LNCaP clone FGC (cell line): ENCODE data around the gene TESPA1.
A peak's percentile ranks its signal among the peaks of the same experiment; 100 is the strongest.

Experiments used
- DNase-seq: peaks from one replicate; pipeline ENCODE4 v3.0.0-alpha.2; 2011; ENCODE audit warnings: low read depth
- H3K4me3 ChIP-seq: 2 replicates; pipeline ENCODE4 v1.5.1; 2011; ENCODE audit warnings: mild to moderate bottlenecking, low read depth, low read length, control low read depth
- TF ChIP-seq, protein P1 (sequence below): IDR thresholded peaks from 2 replicates; pipeline ENCODE4 v1.5.1; 2012; ENCODE audit warnings: mild to moderate bottlenecking; ENCODE audit not compliant: control insufficient read depth, insufficient read depth; ENCODE audit errors: extremely low read depth

TESPA1 gene

DNA sequence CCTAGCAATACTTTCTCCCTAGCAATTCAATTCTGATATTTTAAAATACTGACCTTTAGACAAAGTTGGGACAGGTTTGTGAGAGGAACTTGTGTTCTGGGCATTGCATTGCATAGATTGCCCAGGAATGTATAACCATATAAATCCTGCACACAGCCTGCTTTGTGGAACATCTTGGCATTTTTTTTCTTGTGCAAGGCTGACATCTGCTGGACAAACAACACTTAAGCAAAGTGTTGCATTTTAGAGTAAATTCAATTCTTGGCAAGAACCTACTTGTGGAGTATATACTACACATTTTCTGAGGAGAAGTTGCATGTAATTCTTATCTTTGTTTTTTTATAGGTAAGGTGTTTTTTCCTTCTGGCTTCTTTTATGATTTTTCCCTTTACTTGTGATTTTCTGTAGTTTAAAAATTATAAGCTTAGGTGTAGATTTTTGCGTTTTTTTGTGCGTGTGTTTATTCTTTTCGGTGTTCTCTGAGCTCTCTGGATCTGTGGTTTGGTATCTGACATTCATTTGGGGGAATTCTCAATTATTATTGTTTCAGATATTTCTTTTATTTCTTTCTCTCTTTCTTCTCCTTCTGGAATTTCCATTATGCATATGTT is 26.4 kb downstream of the TESPA1 start:
- TF ChIP-seq, protein P1, sequence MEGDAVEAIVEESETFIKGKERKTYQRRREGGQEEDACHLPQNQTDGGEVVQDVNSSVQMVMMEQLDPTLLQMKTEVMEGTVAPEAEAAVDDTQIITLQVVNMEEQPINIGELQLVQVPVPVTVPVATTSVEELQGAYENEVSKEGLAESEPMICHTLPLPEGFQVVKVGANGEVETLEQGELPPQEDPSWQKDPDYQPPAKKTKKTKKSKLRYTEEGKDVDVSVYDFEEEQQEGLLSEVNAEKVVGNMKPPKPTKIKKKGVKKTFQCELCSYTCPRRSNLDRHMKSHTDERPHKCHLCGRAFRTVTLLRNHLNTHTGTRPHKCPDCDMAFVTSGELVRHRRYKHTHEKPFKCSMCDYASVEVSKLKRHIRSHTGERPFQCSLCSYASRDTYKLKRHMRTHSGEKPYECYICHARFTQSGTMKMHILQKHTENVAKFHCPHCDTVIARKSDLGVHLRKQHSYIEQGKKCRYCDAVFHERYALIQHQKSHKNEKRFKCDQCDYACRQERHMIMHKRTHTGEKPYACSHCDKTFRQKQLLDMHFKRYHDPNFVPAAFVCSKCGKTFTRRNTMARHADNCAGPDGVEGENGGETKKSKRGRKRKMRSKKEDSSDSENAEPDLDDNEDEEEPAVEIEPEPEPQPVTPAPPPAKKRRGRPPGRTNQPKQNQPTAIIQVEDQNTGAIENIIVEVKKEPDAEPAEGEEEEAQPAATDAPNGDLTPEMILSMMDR, result peak; percentile 83
- no peak overlapping the region for H3K4me3 ChIP-seq
- peak; percentile 72 for DNase-seq

DNA sequence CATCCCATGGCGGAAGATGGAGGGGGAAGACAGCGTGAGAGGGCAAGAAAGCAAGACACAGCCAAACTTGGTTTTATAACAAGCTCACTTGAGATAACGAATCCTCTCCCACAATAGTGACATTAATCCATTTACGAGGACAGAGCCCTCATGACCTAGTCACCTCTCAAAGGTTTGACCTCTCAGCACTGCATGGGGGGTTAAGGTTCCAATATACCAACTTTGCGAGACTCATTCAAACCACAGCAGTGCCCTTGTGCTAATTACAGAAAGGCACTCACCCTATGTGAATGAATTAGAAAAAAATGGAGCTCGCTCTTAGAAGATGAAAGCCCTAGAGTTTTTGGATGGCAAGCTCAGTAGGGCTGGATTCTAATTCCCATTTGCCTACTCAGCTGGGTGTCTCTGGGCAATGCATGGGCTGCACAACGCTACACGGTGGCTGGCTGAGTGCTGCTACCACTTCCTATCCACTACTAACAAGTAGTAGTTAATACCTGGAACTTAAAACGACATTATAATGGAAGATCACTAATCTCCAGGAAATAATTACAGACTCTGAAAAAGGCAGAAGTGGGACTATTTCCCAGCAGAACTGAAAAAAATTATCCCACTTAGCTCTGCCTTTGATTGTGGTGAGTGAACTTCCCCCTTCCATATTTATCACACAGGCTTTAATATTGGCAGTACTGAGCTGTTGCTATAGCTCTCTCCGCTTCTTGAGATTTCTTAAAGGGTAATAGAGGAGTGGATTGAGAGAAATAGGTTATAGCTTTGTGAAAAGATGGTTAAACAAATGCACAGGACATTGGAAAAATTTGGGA is 27.5 kb downstream of the TESPA1 start:
- DNase-seq, result no peak
- H3K4me3 ChIP-seq, result no peak overlapping the region
- TF ChIP-seq, protein P1, result no peak

DNA sequence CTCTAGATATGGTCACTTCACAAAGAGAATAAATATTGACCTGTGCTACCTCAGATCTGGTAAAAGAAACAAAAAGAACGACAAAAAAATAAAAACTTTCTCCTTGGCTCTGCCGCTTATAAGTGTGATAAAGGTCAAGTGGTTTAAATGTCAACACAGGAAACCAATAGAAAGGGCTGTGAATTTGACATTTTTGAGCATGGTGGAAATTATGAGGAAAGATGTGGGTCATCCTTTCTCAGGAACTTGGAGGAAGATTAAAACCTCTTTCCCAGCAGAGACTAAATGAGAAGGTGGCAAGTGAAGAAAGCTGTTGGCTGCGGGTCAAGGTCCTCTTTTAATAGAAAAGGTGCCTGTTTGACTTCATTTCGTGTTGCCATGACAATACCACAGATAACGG is 28.2 kb downstream of the TESPA1 start:
- TF ChIP-seq, protein P1, result no peak
- DNase-seq, result no peak
- H3K4me3 ChIP-seq, result no peak overlapping the region

DNA sequence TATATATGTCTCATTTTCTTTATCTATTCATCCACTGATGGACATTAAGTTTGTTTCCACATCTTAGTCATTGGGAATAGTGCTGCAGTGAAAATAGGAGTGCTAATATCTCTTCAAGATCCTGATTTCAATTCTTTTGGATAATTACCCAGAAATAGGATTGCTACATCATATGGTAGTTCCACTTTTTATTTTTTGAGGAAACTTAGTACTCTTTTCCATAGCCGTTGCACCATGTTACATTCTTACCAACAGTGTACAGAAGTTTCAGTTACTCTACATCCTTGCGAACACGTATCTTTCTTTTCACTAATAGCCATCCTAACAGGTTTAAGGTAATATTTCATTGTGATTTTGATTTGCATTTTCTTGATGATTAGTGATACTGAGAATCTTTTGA is 29.8 kb downstream of the TESPA1 start:
- no peak for DNase-seq
- TF ChIP-seq, protein P1, result no peak
- no peak overlapping the region for H3K4me3 ChIP-seq

DNA sequence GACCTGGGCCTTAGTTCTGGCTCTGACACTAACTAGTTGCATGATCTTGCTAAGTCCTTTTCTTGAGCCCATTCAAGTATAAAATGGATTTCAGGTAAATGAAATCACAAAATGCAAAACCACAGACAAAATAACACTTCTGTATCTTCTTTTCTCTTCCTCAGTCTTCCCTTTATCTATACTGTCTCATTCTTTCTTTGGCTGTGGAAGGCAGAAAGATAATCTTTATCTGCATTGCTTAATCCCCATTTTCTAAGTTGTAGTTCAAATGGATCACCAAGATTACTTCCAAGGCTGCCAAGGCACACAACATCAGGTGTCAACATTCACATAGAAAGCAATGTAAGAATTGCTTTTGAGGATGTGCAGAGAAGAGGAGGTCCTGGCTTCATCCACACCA is 30.3 kb downstream of the TESPA1 start:
- TF ChIP-seq, protein P1, result no peak
- no peak overlapping the region for H3K4me3 ChIP-seq
- DNase-seq, result no peak

DNA sequence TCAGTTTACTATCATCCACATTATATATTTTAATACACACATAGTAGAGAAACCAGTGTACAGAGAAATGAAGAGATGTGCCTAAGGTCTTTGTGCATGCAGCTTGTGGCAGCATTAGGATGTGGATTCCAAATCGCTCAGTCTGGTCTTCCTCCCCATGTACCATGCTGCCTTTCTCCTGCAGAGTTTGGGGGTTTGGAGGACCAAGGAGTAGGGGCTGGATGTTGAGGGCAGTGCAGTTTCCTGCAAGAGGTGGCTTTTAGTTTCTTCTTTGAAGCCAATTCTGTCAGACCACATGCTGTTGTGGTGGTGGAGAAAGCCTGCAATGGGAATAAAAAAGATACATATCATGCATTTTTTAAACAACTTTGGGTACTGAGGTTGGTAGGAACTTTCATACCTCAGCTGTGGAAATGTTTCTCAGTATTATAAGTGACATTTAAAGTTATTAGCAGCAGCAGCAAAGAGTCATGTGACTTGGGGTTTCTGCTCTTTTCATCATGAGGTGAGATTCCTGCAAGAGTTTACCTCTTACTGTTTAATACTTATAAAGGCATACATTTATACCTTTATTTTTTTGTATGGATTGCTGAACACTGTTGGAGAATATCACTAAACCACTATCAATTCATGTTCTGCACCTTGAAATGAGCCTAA is 34.4 kb downstream of the TESPA1 start:
- TF ChIP-seq, protein P1, result no peak
- H3K4me3 ChIP-seq, result no peak overlapping the region
- no peak for DNase-seq
